AG09309 (cell line): ENCODE measurements around the gene TMPRSS11A.

Source experiments
- DNase-seq: peaks from one replicate; pipeline ENCODE4 v3.0.0-alpha.2; 2010; ENCODE audit warnings: low read depth
- H3K4me3 ChIP-seq: 2 replicates; pipeline ENCODE4 v1.5.1; 2011; ENCODE audit warnings: mild to moderate bottlenecking, low read depth, low read length, moderate library complexity; ENCODE audit not compliant: control insufficient read depth
- CTCF ChIP-seq: IDR thresholded peaks from 2 replicates; pipeline ENCODE4 v1.5.1; 2011; ENCODE audit warnings: mild to moderate bottlenecking, low read depth, low read length, inconsistent platforms; ENCODE audit not compliant: insufficient read depth, control insufficient read depth; ENCODE audit errors: missing control alignments

The TMPRSS11A gene

DNA sequence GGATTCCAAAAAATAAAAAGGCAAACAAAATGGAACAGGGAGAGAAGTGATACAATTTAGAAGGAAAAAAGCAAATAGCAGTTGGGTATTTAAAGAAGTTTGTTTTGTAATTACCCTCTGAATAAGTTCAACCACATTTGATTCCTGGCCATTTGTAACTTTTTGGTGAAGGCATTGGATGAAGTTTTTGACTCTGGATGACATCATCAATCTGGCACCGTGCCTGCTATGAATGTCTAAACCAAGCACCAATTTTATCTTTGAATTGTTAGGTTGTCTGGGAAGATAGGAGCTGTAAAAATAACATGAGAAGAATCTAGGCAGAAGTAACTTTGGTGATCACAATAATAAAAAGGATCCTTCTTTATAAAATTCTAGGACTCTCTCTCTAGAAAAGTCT, 29.5 kb downstream of the TMPRSS11A start:
- H3K4me3 ChIP-seq: no peak overlapping the region
- DNase-seq: no peak
- TF ChIP-seq CTCF: no peak

- DNase-seq: no peak
- TF ChIP-seq CTCF: no peak
- no peak overlapping the region for H3K4me3 ChIP-seq
Measured at GRCh38 chr4:67933038-67933437, 30.3 kb downstream of the TMPRSS11A start.

DNA sequence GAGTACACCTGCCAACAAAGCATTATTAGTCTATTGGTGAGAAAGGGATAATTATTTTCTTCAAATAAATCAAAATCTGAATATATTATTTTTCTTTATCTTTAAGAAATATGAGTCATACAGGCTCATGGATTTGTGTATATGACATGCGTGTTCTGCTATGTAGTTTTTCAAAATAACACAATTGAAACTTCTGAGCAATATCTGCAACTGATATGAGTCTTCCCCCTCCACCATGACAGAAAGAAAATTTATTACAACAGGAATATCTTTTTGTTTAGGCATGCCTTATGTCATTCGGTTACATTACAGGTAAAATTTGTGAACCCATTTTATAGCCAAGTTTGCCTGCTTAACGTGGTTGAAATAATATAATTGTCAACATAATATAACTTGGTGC, 32.0 kb downstream of the TMPRSS11A start:
- no peak for DNase-seq
- no peak overlapping the region for H3K4me3 ChIP-seq
- no peak for TF ChIP-seq CTCF

DNA sequence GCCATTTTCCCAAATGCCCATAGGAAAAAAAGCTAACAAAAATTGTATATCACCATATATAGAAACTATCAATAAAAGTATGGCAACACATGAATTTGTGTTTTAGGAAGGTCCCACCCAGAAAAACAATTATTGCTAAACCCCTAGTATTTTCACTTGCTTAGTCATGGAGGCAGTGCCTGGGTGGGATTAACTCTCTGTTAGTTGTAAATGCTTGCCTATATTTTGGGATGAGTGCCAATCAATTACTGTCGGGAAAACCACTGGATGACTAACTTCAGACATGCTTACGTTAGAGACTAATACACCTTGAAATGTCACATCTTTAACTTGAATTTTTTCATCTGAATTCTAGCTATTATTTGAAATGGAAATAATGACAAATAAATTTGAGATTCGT, 33.9 kb downstream of the TMPRSS11A start:
- TF ChIP-seq CTCF: no peak
- H3K4me3 ChIP-seq: no peak overlapping the region
- no peak for DNase-seq

DNA sequence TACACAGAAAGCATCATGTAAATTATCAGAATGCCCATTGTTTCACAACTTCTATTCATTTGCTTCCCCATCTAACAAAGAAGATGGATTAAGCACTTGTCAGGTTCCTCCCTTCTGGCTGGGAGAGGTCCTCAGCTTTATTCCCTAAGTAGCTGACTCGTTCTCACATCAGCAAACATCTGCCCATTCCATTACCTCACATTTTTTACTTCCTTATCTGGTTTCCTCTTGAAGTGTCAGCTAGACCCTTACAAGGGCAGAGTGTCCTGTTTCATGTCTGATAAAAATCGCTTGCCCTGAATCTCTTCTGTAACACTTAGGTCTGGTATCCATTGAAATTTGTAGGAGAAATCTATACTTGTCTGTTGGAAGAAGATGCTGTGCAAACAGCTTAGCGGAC, 34.7 kb downstream of the TMPRSS11A start:
- no peak for TF ChIP-seq CTCF

DNA sequence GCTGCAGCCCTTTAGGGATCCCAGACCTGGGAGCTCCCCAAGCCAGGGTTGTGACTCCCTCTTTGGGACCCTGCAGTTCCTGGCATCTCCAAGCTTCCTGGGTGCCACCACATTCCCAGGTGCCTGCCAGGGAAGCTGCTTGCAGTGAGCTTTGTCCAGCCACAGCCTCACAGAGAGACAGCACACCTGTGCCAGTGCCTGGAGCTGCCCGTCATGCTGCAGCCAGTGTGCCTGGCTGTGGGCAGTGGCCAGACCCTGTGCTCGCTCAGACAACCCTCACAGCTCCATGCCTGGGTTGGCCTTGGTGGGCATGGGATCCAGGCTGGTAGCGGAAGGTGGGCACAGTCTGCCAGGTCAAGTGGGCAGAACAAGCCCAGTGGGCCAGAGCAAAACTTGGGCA, 36.0 kb downstream of the TMPRSS11A start:
- TF ChIP-seq CTCF: no peak
- H3K4me3 ChIP-seq: no peak overlapping the region
- no peak for DNase-seq

More for the DNA sequence above, 34.7 kb downstream of the TMPRSS11A start:
- no peak for DNase-seq
- no peak overlapping the region for H3K4me3 ChIP-seq

DNA sequence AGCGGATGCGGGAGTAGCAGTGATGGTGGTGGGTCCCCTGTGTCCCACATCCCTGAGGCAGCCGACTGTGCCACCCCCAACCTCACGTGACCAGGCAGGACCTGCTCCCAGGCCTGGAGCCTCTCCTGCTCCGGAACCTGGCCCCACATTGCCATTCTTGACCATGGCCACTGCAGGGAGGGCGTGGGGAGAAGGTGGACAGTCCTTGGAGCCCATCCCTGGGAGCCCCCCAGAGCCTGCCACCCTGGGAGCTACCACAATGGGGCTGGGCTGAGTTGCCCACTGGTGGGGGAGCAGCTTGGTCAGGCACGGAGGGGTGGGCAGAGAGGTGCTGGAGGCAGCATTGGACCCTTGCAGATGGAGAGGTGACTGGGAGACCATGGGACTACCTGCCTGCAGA, 36.8 kb downstream of the TMPRSS11A start:
- no peak overlapping the region for H3K4me3 ChIP-seq
- TF ChIP-seq CTCF: no peak
- DNase-seq: no peak
